ENCODE results near the gene SENP2. TPM values are rescaled to one million over a fixed set of nuclear protein-coding genes. Genes with fewer than 3 reads are reported as not detected.

Gene SENP2
- total RNA-seq, 1 experiment from 2014 or later, result 52.7 TPM

- no peak for DNase-seq (ENCODE audit: low read depth, low spot score)
- no peaks in the 10 kb centered on the region for H3K36me3 ChIP-seq (ENCODE audit: control insufficient read depth, insufficient read depth, low read length)
- in situ Hi-C loops (cut with HindIII; ENCODE audit: low pct_unique_long_range_greater_than_20kb, low sequenced_read_pairs), result no loop called here
- intact Hi-C loops (cut with micrococcal nuclease; ENCODE audit: unreplicated experiment), result no loop called here
- peaks cover 16% of the 10 kb centered on the region for H3K4me1 ChIP-seq (ENCODE audit: control insufficient read depth, insufficient read depth, low read length)
- ChIA-PET POLR2A (no interaction called here), CTCF (interaction anchor here (0.7 kb wide), 1 partner anchor 232 kb away, joined by 4 read pairs; no protein-coding TSS in a partner anchor)
- peak overlapping the region; percentile 5; the same call in 1 of the 2 replicates for H3K27ac ChIP-seq (ENCODE audit: low read length)
- ATAC-seq, result no peak
- H3K27me3 ChIP-seq (ENCODE audit: control insufficient read depth, insufficient read depth, low read length), result no peaks in the 10 kb centered on the region
- H3K4me3 ChIP-seq (ENCODE audit: low read depth in 2 of 2, low read length in 2 of 2), result no peak overlapping the region
- BruUV-seq (replicated peaks), result no TSS peak
- H3K9me3 ChIP-seq (ENCODE audit: control insufficient read depth, insufficient read depth, low read depth, low read length), result no peaks in the 10 kb centered on the region
- TF ChIP-seq TCF7L2 (IDR thresholded peaks at IDR 0.05; ENCODE audit: low read depth, low read length), result no peak
- no peak for TF ChIP-seq SIN3A (IDR thresholded peaks at IDR 0.05; ENCODE audit: borderline replicate concordance, insufficient read depth, low read depth, low read length)
- no peak for TF ChIP-seq POLR2AphosphoS5 (IDR thresholded peaks at IDR 0.05; ENCODE audit: low read depth, low read length)
- TF ChIP-seq REST (IDR thresholded peaks at IDR 0.05; ENCODE audit: insufficient read depth in 1 of 2, low read depth in 2 of 2, low read length in 1 of 2), result no peak
- TF ChIP-seq CTCF (IDR thresholded peaks at IDR 0.05), result no peak
These were observed 46.2 kb upstream of the SENP2 start for GRCh38 chr3:185539934-185540333.

GRCh38 chr3:185540695-185541094 lies 45.4 kb upstream of the SENP2 start:
- no peak for TF ChIP-seq SIN3A (IDR thresholded peaks at IDR 0.05; ENCODE audit: borderline replicate concordance, insufficient read depth, low read depth, low read length)
- TF ChIP-seq TCF7L2 (IDR thresholded peaks at IDR 0.05; ENCODE audit: low read depth, low read length), result no peak
- TF ChIP-seq POLR2AphosphoS5 (IDR thresholded peaks at IDR 0.05; ENCODE audit: low read depth, low read length), result no peak
- no peak for TF ChIP-seq CTCF (IDR thresholded peaks at IDR 0.05)
- TF ChIP-seq REST (IDR thresholded peaks at IDR 0.05; ENCODE audit: insufficient read depth in 1 of 2, low read depth in 2 of 2, low read length in 1 of 2), result no peak
- ATAC-seq, result no peak
- BruUV-seq (replicated peaks), result no TSS peak

More at GRCh38 chr3:185540695-185541094, 45.4 kb upstream of the SENP2 start:
- no peak for DNase-seq (ENCODE audit: low read depth, low spot score)
- Histone ChIP-seq H3K36me3 (ENCODE audit: control insufficient read depth, insufficient read depth, low read length) (no peaks in the 10 kb centered on the region), H3K27ac (ENCODE audit: low read length) (no peak overlapping the region; the same call in 1 of the 2 replicates), H3K4me3 (ENCODE audit: low read depth in 2 of 2, low read length in 2 of 2) (no peak overlapping the region), H3K27me3 (ENCODE audit: control insufficient read depth, insufficient read depth, low read length) (no peaks in the 10 kb centered on the region), H3K4me1 (ENCODE audit: control insufficient read depth, insufficient read depth, low read length) (peaks cover 24% of the 10 kb centered on the region), H3K9me3 (ENCODE audit: control insufficient read depth, insufficient read depth, low read depth, low read length) (no peaks in the 10 kb centered on the region)
- CTCF ChIA-PET, result interaction anchor here (0.7 kb wide), 1 partner anchor 232 kb away, joined by 4 read pairs; no protein-coding TSS in a partner anchor
- POLR2A ChIA-PET, result no interaction called here
- intact Hi-C loops (cut with micrococcal nuclease; ENCODE audit: unreplicated experiment) (no loop called here), in situ Hi-C loops (cut with HindIII; ENCODE audit: low pct_unique_long_range_greater_than_20kb, low sequenced_read_pairs) (no loop called here)
